A172 (cell line): ENCODE measurements around the gene HES5. TPM values are rescaled to one million over a fixed set of nuclear protein-coding genes. Genes with fewer than 3 reads are reported as not detected.

Experiments
- DNase-seq: peaks from one replicate; pipeline ENCODE4 v3.0.0-alpha.2; 2015; ENCODE audit warnings: low spot score
- total RNA-seq: library from RNA; depleted of rRNA; stranded (reverse); fragments of >200 nt; shearing (Covaris generic); gene quantifications from 2 replicates; pipeline ENCODE4 v1.2.3, GENCODE V29; 2014

Gene HES5
- total RNA-seq, 1 experiment from 2014 or later: not detected

GRCh38 chr1:2514863-2515762, 14.9 kb downstream of the HES5 start:
- DNase-seq: no peak

- DNase-seq: no peak
Measured at GRCh38 chr1:2513939-2514652, 16.0 kb downstream of the HES5 start.

DNA sequence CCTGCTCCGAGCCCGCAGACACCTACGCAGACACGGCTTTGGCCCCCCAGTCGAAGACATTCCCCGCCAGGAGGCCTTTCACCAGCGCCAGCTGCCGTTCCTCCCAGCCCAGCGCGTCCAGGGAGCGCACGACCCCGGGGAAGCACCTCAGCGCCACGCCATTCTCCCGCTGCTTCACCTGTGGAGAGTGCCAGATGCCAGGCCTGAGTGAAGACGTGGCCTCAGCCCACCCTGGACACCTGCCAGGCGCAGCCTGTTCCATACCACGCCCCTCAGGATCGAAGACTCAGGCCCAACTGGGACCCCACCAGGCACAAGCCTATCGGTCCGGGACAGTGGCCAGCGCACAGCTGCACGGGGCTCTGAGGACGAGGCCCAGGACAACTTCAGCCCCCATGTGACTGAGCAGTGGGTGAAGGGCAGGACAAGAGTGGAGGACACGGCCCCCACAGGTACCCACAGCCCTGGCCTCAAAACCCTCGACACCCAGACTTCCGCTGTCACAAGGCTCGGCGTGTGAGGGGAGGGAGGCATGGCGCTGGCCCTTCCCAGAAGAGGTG, 17.1 kb downstream of the HES5 start:
- no peak for DNase-seq

- DNase-seq: no peak
Measured at GRCh38 chr1:2510366-2511155, 19.5 kb downstream of the HES5 start.

DNA sequence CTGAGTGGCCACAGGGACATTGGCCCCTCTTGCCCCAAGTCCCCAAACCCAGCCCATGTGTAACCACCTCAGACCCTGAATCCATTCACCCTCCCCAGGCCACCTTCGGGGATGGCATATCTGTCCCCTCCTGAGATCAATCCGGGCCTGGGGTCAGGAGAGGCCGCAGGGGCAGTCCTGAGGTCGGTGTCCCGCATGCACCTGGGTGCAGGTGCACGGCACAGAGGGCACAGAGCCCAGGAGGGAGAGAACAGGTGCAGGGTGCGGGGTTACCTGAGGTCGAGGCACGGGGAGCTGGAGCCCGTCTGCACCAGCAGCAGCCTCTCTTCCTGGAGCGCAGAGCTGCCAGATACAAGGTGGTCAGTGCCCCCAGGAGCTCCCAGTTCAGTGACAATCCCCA, 20.5 kb downstream of the HES5 start:
- no peak for DNase-seq

DNA sequence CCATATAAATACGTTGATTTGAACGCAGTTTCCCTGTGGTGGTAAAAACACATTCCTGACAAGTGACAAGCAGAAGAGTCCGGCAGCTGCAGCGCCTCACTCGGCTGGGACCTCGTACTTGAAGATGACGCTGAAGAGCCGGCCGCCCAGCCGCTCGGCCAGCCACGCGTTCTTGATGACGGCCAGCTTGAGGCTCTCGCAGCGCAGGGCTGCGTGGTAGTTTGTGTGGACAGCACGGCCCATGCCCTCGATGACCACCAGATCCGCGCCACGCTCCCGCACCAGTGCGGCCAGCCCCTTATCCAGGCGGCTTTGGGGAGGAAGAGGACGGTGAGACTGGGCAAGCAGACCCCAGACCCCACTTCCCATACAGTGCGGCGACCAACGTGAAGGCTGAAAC, 21.3 kb downstream of the HES5 start:
- DNase-seq: no peak

- DNase-seq: no peak
Measured at GRCh38 chr1:2508180-2508579, 21.9 kb downstream of the HES5 start.

- no peak for DNase-seq
Measured at GRCh38 chr1:2507744-2508155, 22.3 kb downstream of the HES5 start.

GRCh38 chr1:2506901-2507565, 23.0 kb downstream of the HES5 start:
- no peak for DNase-seq

GRCh38 chr1:2506007-2506860, 23.8 kb downstream of the HES5 start:
- DNase-seq: no peak

GRCh38 chr1:2505461-2505994, 24.5 kb downstream of the HES5 start:
- DNase-seq: no peak

DNA sequence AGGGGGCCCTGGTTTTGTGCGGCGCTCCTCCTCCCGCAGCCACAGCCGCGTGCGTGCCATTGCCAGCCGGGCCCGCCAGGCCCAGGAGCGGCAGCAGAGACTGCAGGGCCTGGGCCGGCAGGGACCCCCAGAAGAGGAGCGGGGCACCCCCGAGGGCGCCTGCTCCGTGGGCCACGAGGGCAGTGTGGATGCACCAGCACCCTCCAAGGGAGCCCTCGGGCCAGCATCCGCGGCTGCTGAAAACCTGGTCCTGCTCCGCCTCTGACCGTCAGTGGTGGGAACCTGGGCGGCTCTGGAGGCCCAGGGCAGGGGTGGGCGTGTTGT, 25.2 kb downstream of the HES5 start:
- DNase-seq: no peak

- DNase-seq: no peak
Measured at GRCh38 chr1:2504225-2504948, 25.7 kb downstream of the HES5 start.

DNA sequence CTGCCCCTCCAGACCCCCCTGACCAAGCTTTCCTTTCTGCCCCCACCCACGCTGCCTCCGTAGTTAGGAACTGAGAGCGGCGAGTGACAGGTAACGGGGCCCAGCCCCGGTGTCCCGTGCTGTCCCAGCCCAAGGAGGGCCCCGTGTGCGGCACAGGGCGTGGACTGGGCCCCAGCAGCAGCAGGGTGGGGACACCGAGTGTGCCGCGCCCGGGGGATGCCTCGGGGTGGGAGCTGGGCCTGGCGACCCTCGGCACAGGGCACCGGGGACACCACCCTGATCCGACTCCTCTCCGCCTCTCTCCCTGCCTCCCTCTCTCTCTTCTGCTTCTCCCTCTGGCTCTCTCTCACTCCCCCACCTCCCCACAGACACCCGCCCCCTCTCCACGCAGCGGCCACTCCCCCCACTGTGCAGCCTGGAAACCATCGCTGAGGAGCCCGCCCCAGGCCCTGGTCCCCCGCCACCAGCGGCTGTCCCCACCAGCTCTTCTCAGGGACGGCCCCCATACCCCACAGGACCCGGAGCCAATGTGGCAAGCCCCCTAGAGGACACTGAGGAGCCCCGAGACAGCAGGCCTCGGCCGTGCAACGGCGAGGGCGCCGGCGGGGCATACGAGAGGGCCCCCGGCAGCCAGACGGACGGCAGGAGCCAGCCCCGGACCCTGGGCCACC, 26.4 kb downstream of the HES5 start:
- DNase-seq: no peak

DNA sequence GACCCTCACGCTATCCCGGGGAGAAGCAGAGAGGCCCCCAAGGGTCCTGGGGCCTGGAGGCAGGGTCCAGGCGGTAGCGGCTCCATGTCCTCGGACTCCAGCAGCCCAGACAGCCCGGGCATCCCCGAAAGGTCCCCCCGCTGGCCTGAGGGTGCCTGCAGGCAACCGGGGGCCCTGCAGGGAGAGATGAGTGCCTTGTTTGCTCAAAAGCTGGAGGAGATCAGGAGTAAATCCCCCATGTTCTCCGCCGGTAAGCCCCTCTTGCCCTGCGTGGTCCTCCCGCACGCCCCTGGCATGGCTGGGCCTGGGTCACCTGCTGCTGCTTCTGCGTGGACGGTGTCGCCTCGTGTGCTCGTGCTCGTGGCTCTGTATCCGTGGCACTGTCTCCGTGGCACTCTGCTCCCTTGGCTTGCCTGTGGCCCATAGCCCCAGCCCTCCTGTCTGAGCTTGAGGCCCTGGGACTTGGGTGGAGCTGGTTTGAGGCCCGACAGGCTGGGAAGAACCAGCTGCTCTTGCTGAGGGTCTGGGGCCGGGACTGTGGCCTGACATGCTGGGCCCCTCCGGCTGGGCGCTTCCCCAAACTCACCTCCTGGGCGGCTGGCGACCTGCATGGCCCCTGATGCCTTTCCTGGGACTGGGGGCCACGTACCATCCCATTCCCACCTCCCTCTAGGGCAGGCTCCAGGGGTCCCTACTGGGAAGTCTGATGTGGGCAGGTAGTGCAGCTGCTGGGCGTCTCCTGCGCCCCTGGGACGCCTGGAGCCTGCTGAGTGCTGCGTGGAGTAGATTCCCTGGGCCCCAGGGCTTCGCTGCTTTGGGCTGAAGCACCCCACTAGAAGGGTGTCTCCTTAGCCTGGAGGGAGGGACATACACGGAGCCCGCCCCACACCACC, 27.2 kb downstream of the HES5 start:
- no peak for DNase-seq

DNA sequence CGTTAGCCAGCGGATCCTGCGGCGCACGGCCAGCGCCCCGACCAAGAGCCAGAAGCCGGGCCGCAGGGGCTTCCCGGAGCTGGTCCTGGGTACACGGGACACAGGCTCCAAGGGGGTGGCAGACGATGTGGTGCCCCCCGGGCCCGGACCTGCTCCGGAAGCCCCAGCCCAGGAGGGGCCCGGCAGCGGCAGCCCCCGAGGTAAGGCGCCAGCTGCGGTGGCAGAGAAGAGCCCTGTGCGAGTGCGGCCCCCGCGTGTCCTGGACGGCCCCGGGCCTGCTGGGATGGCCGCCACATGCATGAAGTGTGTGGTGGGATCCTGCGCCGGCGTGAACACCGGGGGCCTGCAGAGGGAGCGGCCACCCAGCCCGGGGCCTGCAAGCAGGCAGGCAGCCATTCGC, 27.9 kb downstream of the HES5 start:
- DNase-seq: no peak

GRCh38 chr1:2501820-2502119, 28.3 kb downstream of the HES5 start:
- DNase-seq: no peak
